SK-N-SH (cell line): ENCODE data around the gene ACD.

Experiments
- CTCF ChIP-seq: fragments of 200-600 bp; sonication (generic); IDR thresholded peaks from 2 replicates; pipeline ENCODE4 v1.6.1; 2017; ENCODE audit warnings: antibody characterized with exemption, mild to moderate bottlenecking, moderate library complexity
- EP300 ChIP-seq, 2 experiments: IDR thresholded peaks; 2 replicates each; pipeline versions ENCODE4 v1.4.0 to v1.6.1; 2012; ENCODE audit warnings: borderline replicate concordance in 1 of 2, low read depth in 1 of 2, low read length in 1 of 2
- FOXM1 ChIP-seq: IDR thresholded peaks from 2 replicates; pipeline ENCODE4 v1.4.0; 2012; ENCODE audit warnings: low read depth, mild to moderate bottlenecking
- JUND ChIP-seq: IDR thresholded peaks from 2 replicates; pipeline ENCODE4 v1.4.0; 2012
- PBX3 ChIP-seq: IDR thresholded peaks from 2 replicates; pipeline ENCODE4; 2012
- POLR2AphosphoS5 ChIP-seq: IDR thresholded peaks from 2 replicates; pipeline ENCODE4 v1.6.1; 2012; ENCODE audit warnings: low read depth, low read length
- TCF12 ChIP-seq: IDR thresholded peaks from 2 replicates; pipeline ENCODE4 v1.4.0; 2012
- USF1 ChIP-seq: IDR thresholded peaks from 2 replicates; pipeline ENCODE4 v1.4.0; 2012; ENCODE audit warnings: low read depth, borderline replicate concordance
- YY1 ChIP-seq: IDR thresholded peaks from 2 replicates; pipeline ENCODE4 v1.4.0; 2012; ENCODE audit warnings: low read depth, mild to moderate bottlenecking

DNA sequence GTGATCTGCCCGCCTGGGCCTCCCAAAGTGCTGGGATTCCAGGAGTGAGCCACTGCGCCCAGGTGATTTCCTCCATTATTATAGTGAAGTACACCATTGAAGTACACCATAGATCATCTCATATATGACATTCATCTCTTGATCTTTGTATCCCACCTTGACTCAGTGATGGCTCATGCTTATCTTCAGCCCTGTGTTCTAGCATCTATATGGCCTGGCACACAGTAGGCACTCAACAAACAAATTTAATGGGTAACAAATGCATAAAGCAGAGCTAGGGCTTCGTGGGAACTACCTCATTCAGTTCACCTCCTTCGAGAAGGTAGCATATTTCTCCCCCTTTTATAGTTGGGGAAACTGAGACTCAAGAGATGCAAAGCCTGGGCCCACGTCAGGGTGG is 5.5 kb upstream of the ACD start:
- TF ChIP-seq EP300 (IDR thresholded peaks at IDR 0.05; ENCODE audit: borderline replicate concordance in 1 of 2, low read depth in 1 of 2, low read length in 1 of 2) (no peak), JUND (no peak), YY1 (no peak), CTCF (no peak), FOXM1 (no peak), TCF12 (no peak), USF1 (no peak), POLR2AphosphoS5 (no peak), PBX3 (no peak)
